ENCODE data around the gene TXNDC15.
"Not testable (repeated sequence)": the region's sequence is repeated elsewhere in the genome, so short reads cannot be mapped to it uniquely, and the experiment has no call there.

Gene TXNDC15

GRCh38 chr5:134873987-134874830, at the start of gene TXNDC15:
TXNDC15 (plus strand) TSS chr5:134874371; CDS start chr5:134874428, 57 bp downstream.
- peak in 55 of 56 donors; percentile 20 to 90 (median 79) for DNase-seq

- DNase-seq = no peak
Observed at GRCh38 chr5:134824681-134825080, 49.5 kb upstream of the TXNDC15 start.

GRCh38 chr5:134825212-134825611, 49.0 kb upstream of the TXNDC15 start:
- DNase-seq = no peak

GRCh38 chr5:134833340-134834032, 40.7 kb upstream of the TXNDC15 start:
- no peak for DNase-seq

- no peak for DNase-seq
Observed at GRCh38 chr5:134835623-134836022, 38.5 kb upstream of the TXNDC15 start.

- no peak for DNase-seq
Observed at GRCh38 chr5:134837530-134838181, 36.5 kb upstream of the TXNDC15 start.

- DNase-seq = not testable (repeated sequence)
Observed at GRCh38 chr5:134838361-134838760, 35.8 kb upstream of the TXNDC15 start.

- no peak for DNase-seq
Observed at GRCh38 chr5:134840811-134841210, 33.4 kb upstream of the TXNDC15 start.

- DNase-seq = no peak
Observed at GRCh38 chr5:134844252-134844651, 29.9 kb upstream of the TXNDC15 start.

- peak in 2 of 56 donors; percentile 26 to 29 for DNase-seq
Observed at GRCh38 chr5:134845335-134845851, 28.8 kb upstream of the TXNDC15 start.

- DNase-seq = peak; percentile 41 to 97 (median 90)
Observed at GRCh38 chr5:134845852-134846640, 28.1 kb upstream of the TXNDC15 start, which contains the start of gene C5orf24. C5orf24 (plus strand) TSS chr5:134845968; CDS start chr5:134854901, 8,933 bp downstream.

GRCh38 chr5:134846641-134846960, 27.6 kb upstream of the TXNDC15 start:
- peak in 1 of 56 donors; percentile 36 for DNase-seq

- not testable (repeated sequence) for DNase-seq
Observed at GRCh38 chr5:134849434-134849933, 24.7 kb upstream of the TXNDC15 start.

GRCh38 chr5:134851307-134851923, 22.8 kb upstream of the TXNDC15 start:
- no peak for DNase-seq

- DNase-seq = not testable (repeated sequence)
Observed at GRCh38 chr5:134856465-134856864, 17.7 kb upstream of the TXNDC15 start.

GRCh38 chr5:134857401-134857800, 16.8 kb upstream of the TXNDC15 start:
- DNase-seq = no peak

GRCh38 chr5:134864707-134865106, 9.5 kb upstream of the TXNDC15 start:
- no peak for DNase-seq

- DNase-seq = peak in 22 of 56 donors; percentile 2 to 58 (median 19)
Observed at GRCh38 chr5:134873494-134873893, 677 bp upstream of the TXNDC15 start.

GRCh38 chr5:134874831-134875655, 872 bp downstream of the TXNDC15 start:
- peak in 51 of 56 donors; percentile 16 to 81 (median 59) for DNase-seq

All from nucleus accumbens (tissue), 56 donors.